C4-2B (cell line): ENCODE data around the gene EFHC2.

ENCODE experiments used
- H3K27ac ChIP-seq: fragments of 450-650 bp; 2 replicates; pipeline ENCODE4 v1.5.1; 2017
- CTCF ChIP-seq: fragments of 450-650 bp; conservative IDR thresholded peaks from 2 replicates; pipeline ENCODE4 v1.5.1; 2017; ENCODE audit warnings: mild to moderate bottlenecking
- ZFX ChIP-seq: fragments of 450-650 bp; IDR thresholded peaks from 2 replicates; pipeline ENCODE4 v1.6.1; 2017

EFHC2 gene

GRCh38 chrX:44344194-44344593 lies 722 bp upstream of the EFHC2 start:
- TF ChIP-seq CTCF = no peak
- no peak for TF ChIP-seq ZFX

GRCh38 chrX:44342866-44343265 lies 606 bp downstream of the EFHC2 start:
- no peak overlapping the region for H3K27ac ChIP-seq
- TF ChIP-seq ZFX (no peak), CTCF (no peak)

More at GRCh38 chrX:44344194-44344593, 722 bp upstream of the EFHC2 start:
- no peak overlapping the region for H3K27ac ChIP-seq

- no peak overlapping the region for H3K27ac ChIP-seq
- no peak for TF ChIP-seq ZFX
- no peak for TF ChIP-seq CTCF
These were observed 5.1 kb downstream of the EFHC2 start for GRCh38 chrX:44338361-44338760.

- H3K27ac ChIP-seq = no peak overlapping the region
- TF ChIP-seq CTCF = no peak
These were observed 11.0 kb downstream of the EFHC2 start for GRCh38 chrX:44332437-44332836.

- TF ChIP-seq CTCF (no peak), ZFX (no peak)
- H3K27ac ChIP-seq = no peak overlapping the region
These were observed 13.2 kb downstream of the EFHC2 start for GRCh38 chrX:44330227-44330626.

GRCh38 chrX:44319550-44319949 lies 23.9 kb downstream of the EFHC2 start:
- H3K27ac ChIP-seq = no peak overlapping the region
- TF ChIP-seq ZFX (no peak), CTCF (no peak)

GRCh38 chrX:44317181-44317580 lies 26.3 kb downstream of the EFHC2 start:
- no peak overlapping the region for H3K27ac ChIP-seq
- TF ChIP-seq ZFX = no peak
- TF ChIP-seq CTCF = no peak
